GM23338 (cell line): ENCODE measurements around the gene ATP9B. TPM values are rescaled to one million over a fixed set of nuclear protein-coding genes. Genes with fewer than 3 reads are reported as not detected.

ENCODE experiments used
- ATAC-seq: fragments of 200-7000 bp; cut with Tn5 transposase; 3 replicates; pipeline ENCODE4 v1.9.1; 2020
- DNase-seq: peaks from one replicate; pipeline ENCODE4 v3.0.0-alpha.2; 2015; ENCODE audit warnings: low spot score
- H2AFZ ChIP-seq: fragments of 200-600 bp; sonication (generic); 2 replicates; pipeline ENCODE4 v1.8.0; 2016; ENCODE audit warnings: antibody characterized with exemption, mild to moderate bottlenecking, moderate library complexity
- H3F3A ChIP-seq: fragments of 200-600 bp; sonication (generic); replicated peaks from 2 replicates; pipeline ENCODE4 v1.8.0; 2017; ENCODE audit warnings: antibody characterized with exemption, mixed run types, low read depth
- H3K27ac ChIP-seq: fragments of 200-600 bp; sonication (generic); 2 replicates; pipeline ENCODE4 v1.6.1; 2016; ENCODE audit warnings: low read depth
- H3K27me3 ChIP-seq: fragments of 200-600 bp; sonication (generic); 2 replicates; pipeline ENCODE4 v1.8.0; 2016; ENCODE audit warnings: mild to moderate bottlenecking, mixed run types, moderate library complexity; ENCODE audit not compliant: insufficient read depth
- H3K36me3 ChIP-seq: fragments of 200-600 bp; sonication (generic); 2 replicates; pipeline ENCODE4 v1.8.0; 2016; ENCODE audit warnings: mild to moderate bottlenecking; ENCODE audit not compliant: insufficient read depth
- H3K4me1 ChIP-seq: fragments of 200-600 bp; sonication (generic); 2 replicates; pipeline ENCODE4 v1.8.0; 2016; ENCODE audit warnings: mild to moderate bottlenecking, moderate library complexity; ENCODE audit not compliant: insufficient read depth
- H3K4me2 ChIP-seq: fragments of 200-600 bp; sonication (generic); 2 replicates; pipeline ENCODE4 v1.7.1; 2017; ENCODE audit warnings: mixed run types
- H3K4me3 ChIP-seq: fragments of 200-600 bp; sonication (generic); 2 replicates; pipeline ENCODE4 v1.6.1; 2016; ENCODE audit warnings: mixed run types
- H3K79me2 ChIP-seq: fragments of 200-600 bp; sonication (generic); replicated peaks from 2 replicates; pipeline ENCODE4 v1.8.0; 2017; ENCODE audit warnings: mild to moderate bottlenecking; ENCODE audit not compliant: insufficient read depth
- H3K9me2 ChIP-seq: fragments of 200-600 bp; sonication (generic); 2 replicates; pipeline ENCODE4 v1.8.0; 2017; ENCODE audit not compliant: insufficient read depth
- H4K20me1 ChIP-seq: fragments of 200-600 bp; sonication (generic); replicated peaks from 2 replicates; pipeline ENCODE4 v1.8.0; 2017; ENCODE audit warnings: mild to moderate bottlenecking; ENCODE audit not compliant: insufficient read depth
- H3K27ac Mint-ChIP-seq: 2 replicates; pipeline ENCODE4 v1.8.0; 2020; ENCODE audit warnings: inconsistent platforms, mild to moderate bottlenecking, moderate library complexity, mixed read lengths
- H3K27me3 Mint-ChIP-seq: 3 replicates; pipeline ENCODE4 v1.8.0; 2022; ENCODE audit warnings: low read depth, mild to moderate bottlenecking, moderate library complexity, mixed read lengths, inconsistent platforms; ENCODE audit not compliant: insufficient read depth, poor library complexity
- H3K36me3 Mint-ChIP-seq: 3 replicates; pipeline ENCODE4 v1.8.0; 2021; ENCODE audit warnings: low read depth, mild to moderate bottlenecking, inconsistent platforms, moderate library complexity, mixed read lengths
- H3K4me1 Mint-ChIP-seq: 3 replicates; pipeline ENCODE4 v1.8.0; 2020; ENCODE audit warnings: mild to moderate bottlenecking, inconsistent platforms, mixed read lengths
- H3K4me3 Mint-ChIP-seq: 3 replicates; pipeline ENCODE4 v1.8.0; 2021; ENCODE audit warnings: moderate library complexity, mild to moderate bottlenecking, inconsistent platforms, mixed read lengths
- H3K9me3 Mint-ChIP-seq: 3 replicates; pipeline ENCODE4 v1.8.0; 2020; ENCODE audit warnings: moderate library complexity, mild to moderate bottlenecking, inconsistent platforms, mixed read lengths
- CREB1 ChIP-seq: fragments of 250-450 bp; sonication (Bioruptor Pico); IDR thresholded peaks from 2 replicates; pipeline ENCODE4 v1.5.0; 2020; ENCODE audit warnings: low read depth, mild to moderate bottlenecking, moderate library complexity
- CTCF ChIP-seq, 2 experiments: fragments of 200-600 bp in 1 of 2; sonication (generic) in 1 of 2; conservative IDR thresholded peaks; 2 replicates each; pipeline versions ENCODE4 v1.5.1 to v1.6.1; 2016 to 2017; ENCODE audit warnings: antibody characterized with exemption in 2 of 2, low read depth in 2 of 2, mild to moderate bottlenecking in 2 of 2, moderate library complexity in 1 of 2
- ETS1 ChIP-seq: IDR thresholded peaks from 2 replicates; pipeline ENCODE4 v1.6.1; 2016; ENCODE audit warnings: antibody characterized with exemption
- EZH2 ChIP-seq: fragments of 200-600 bp; sonication (generic); IDR thresholded peaks from one replicate; pipeline ENCODE4 v1.8.0; 2017; ENCODE audit warnings: antibody characterized with exemption, mild to moderate bottlenecking, low read depth; ENCODE audit not compliant: unreplicated experiment
- EZH2phosphoT487 ChIP-seq: fragments of 200-600 bp; sonication (generic); IDR thresholded peaks from one replicate; pipeline ENCODE4 v1.8.1; 2018; ENCODE audit warnings: antibody characterized with exemption; ENCODE audit not compliant: unreplicated experiment
- JUNB ChIP-seq: IDR thresholded peaks from one replicate; pipeline ENCODE4 v1.6.1; 2016; ENCODE audit warnings: antibody characterized with exemption; ENCODE audit not compliant: unreplicated experiment
- NANOG ChIP-seq: IDR thresholded peaks from 2 replicates; pipeline ENCODE4 v1.6.1; 2016; ENCODE audit warnings: antibody characterized with exemption, borderline replicate concordance
- POLR2AphosphoS5 ChIP-seq: IDR thresholded peaks from 2 replicates; pipeline ENCODE4 v1.6.1; 2016; ENCODE audit warnings: antibody characterized with exemption, low read depth
- REST ChIP-seq: IDR thresholded peaks from one replicate; pipeline ENCODE4 v1.6.1; 2018; ENCODE audit warnings: antibody characterized with exemption; ENCODE audit not compliant: unreplicated experiment
- STAT1 ChIP-seq: IDR thresholded peaks from one replicate; pipeline ENCODE4 v1.6.1; 2016; ENCODE audit warnings: antibody characterized with exemption; ENCODE audit not compliant: unreplicated experiment
- ZNF114 ChIP-seq: fragments of 250-450 bp; sonication (Bioruptor Pico); IDR thresholded peaks from 2 replicates; pipeline ENCODE4 v1.5.0; 2020; ENCODE audit warnings: mild to moderate bottlenecking, moderate library complexity
- ZNF331 ChIP-seq: fragments of 250-450 bp; sonication (Bioruptor Pico); IDR thresholded peaks from 2 replicates; pipeline ENCODE4 v1.5.0; 2020; ENCODE audit warnings: low read depth, mild to moderate bottlenecking, moderate library complexity
- ZNF462 ChIP-seq: fragments of 250-450 bp; sonication (Bioruptor Pico); IDR thresholded peaks from 2 replicates; pipeline ENCODE4 v1.5.0; 2020; ENCODE audit warnings: mild to moderate bottlenecking, moderate library complexity
- polyA plus RNA-seq: library from polyadenylated mRNA; unstranded; fragments of >200 nt; fragmentation: Nextera tagmentation; extraction: Ambion mirVana; gene quantifications from 2 replicates; pipeline ENCODE4 v1.2.1, GENCODE V29; 2016
- total RNA-seq: library from RNA; depleted of rRNA; stranded (reverse); fragments of >200 nt; shearing (Covaris generic); gene quantifications from 2 replicates; pipeline ENCODE4 v1.2.3, GENCODE V29; 2014

The ATP9B gene
- total and polyA plus RNA-seq, 2 experiments from 2014 or later: 14.2 to 25.6 TPM

DNA sequence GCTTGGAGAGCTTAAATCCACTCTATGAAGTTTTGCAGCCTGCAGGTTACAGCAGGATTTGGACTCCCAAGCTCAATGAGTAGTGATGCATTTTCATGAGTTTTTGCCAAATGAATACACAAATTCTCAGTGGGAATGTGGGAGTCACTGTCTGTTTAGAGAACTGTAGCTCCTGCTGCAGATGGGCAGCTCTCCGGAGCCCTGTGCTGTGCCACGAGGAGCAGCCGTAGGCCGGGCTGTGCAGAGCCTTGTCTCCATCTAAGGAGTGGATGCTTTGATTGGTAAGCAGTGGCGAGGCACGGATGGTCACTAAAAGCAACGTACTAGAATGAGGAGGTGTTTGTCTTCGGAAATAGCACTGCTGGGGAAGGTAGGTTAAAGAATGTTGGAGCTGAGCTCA lies 230.5 kb downstream of the ATP9B start (continued):
- TF ChIP-seq CTCF (conservative IDR thresholded peaks at IDR 0.05; ENCODE audit: low read depth in 2 of 2) (no peak), ZNF331 (CRISPR knock-in tag) (no peak), ETS1 (no peak), EZH2phosphoT487 (no peak), STAT1 (no peak), EZH2 (no peak), ZNF114 (CRISPR knock-in tag) (no peak), JUNB (no peak), NANOG (no peak), CREB1 (no peak)

- Histone ChIP-seq H3K27me3 (no peaks in the 10 kb centered on the region), H3K27ac (no peak overlapping the region), H3K4me1 (no peaks in the 10 kb centered on the region), H3F3A (no peaks in the 10 kb centered on the region), H3K4me3 (no peak overlapping the region), H2AFZ (no peak overlapping the region), H3K79me2 (no peaks in the 10 kb centered on the region), H4K20me1 (no peaks in the 10 kb centered on the region; the same call in 1 of the 2 replicates), H3K9me2 (no peaks in the 10 kb centered on the region), H3K36me3 (no peaks in the 10 kb centered on the region), H3K4me2 (no peak overlapping the region)
- no peak overlapping the region for H3K27ac Mint-ChIP-seq
- ATAC-seq: no peak
- DNase-seq: no peak
- no peak overlapping the region for H3K4me3 Mint-ChIP-seq
- peaks cover 5% of the 10 kb centered on the region for H3K4me1 Mint-ChIP-seq
- no peaks in the 10 kb centered on the region; the same call in 2 of the 3 replicates for H3K36me3 Mint-ChIP-seq
- H3K27me3 Mint-ChIP-seq: peaks cover 6% of the 10 kb centered on the region
- H3K9me3 Mint-ChIP-seq: no peaks in the 10 kb centered on the region
- TF ChIP-seq ZNF462 (CRISPR knock-in tag) (no peak), CREB1 (no peak), STAT1 (no peak), POLR2AphosphoS5 (no peak), REST (no peak)
Measured at GRCh38 chr18:79300413-79300812, 231.2 kb downstream of the ATP9B start.
